NCI-H460 (cell line): ENCODE data around the gene NELL1. TPM values are rescaled to one million over a fixed set of nuclear protein-coding genes. Genes with fewer than 3 reads are reported as not detected.

Source experiments
- DNase-seq: peaks from one replicate; pipeline ENCODE4 v3.0.0-alpha.2; 2016; ENCODE audit warnings: low read depth; ENCODE audit errors: extremely low read depth
- total RNA-seq: library from RNA; depleted of rRNA; stranded (reverse); fragments of >200 nt; shearing (Covaris generic); gene quantifications from 2 replicates; pipeline ENCODE4 v1.2.3, GENCODE V29; 2014

NELL1 gene
- total RNA-seq, 1 experiment from 2014 or later, result not detected

DNA sequence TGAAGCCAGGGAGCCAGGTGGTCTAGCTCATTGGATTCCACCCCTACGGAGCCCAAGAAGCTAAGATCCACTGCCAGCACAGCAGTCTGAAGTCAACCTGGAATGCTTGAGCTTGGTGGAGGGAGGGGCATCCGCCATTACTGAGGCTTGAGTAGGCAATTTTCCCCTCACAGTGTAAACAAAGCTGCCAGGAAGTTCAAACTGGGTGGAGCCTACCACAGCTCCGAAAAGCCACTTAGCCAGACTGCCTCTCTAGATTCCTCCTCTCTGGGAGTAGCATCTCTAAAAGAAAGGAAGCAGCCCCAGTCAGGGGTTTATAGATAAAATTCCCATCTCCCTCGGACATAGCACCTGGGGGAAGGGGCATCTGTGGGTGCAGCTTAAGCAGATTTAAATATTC lies 620.3 kb downstream of the NELL1 start:
- no peak for DNase-seq

DNA sequence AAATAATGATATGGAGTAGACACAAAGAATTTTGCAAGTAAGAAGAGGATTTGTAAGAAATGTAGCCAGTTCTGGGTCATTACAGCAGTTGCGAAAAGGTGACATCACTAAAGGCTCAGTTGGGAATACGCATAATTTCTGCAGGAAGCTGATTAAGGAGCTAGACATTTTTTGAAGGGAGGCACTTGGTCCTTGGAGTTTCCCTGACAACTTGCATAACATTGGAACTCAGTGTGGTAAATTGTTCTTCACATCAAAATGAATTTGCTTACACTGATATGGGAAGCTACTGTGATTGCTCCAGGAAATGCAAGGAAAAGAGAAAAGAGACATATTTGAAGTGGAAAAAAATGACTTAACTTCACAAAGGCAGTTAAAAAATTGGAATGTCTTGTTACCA lies 626.1 kb downstream of the NELL1 start:
- no peak for DNase-seq

DNA sequence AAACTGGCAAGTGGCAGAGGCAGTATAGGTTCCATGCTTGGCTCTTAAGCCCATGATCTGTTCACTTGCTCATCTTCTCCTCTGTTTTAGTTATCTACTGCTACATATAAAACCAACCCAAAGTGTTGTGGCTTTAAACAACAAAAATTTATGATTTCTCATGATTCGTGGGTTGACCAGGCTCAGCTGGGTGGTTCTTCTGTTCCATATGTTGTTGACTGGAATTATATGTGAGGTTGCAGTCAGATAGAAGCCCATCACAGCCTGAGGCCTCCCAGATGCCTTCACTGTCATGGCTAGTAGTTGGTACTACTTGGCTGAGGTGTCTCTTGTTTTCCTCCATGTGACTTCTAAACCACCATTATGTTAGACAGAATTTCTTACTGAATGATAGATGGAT lies 632.6 kb downstream of the NELL1 start:
- DNase-seq, result no peak

DNA sequence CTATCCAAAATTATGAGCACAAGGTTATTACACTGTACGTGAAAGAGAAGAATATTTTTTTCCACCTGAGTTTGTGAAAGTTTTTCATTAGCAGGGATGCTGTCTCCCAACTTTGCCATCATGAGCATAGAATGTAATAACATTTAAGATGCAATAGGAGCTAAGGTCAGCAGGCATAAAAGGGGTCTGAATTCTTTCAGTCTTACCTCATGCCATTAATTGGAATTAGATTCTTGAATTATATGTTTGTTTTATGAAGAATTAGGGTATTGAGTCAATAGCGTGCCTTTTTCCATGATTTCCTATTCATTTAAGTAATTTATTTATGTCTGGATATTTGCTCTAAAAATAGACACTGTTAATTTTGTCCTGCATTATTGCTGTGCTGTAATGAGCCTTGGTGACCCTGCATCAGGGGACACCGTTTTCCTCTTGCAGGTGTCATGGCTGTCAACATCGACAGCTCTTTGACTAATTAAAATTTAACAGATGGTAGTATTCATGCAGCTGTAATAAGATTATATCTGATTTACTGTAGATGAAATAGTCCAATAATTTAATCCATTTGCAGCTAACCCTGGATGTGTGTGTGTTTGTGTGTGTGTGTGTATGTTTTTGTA lies 637.5 kb downstream of the NELL1 start:
- DNase-seq, result no peak

DNA sequence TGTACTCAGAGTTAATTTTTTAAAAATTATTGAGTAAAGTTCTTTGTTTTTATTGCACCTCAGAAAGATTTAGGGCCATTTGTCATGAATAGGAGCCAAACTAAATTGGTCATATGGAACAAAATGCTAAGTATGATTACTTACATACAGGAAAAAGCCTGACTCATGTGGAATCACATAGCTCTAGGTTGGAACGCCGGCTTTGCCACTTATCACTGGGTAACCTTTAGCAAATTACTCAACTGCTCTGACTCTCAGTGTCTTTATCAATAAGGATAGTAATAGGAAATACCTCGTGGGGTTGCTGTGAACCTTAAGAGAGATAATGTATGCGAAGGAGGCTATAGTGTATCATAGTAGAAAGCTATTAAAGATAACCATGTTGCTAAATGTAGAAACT lies 638.5 kb downstream of the NELL1 start:
- no peak for DNase-seq

DNA sequence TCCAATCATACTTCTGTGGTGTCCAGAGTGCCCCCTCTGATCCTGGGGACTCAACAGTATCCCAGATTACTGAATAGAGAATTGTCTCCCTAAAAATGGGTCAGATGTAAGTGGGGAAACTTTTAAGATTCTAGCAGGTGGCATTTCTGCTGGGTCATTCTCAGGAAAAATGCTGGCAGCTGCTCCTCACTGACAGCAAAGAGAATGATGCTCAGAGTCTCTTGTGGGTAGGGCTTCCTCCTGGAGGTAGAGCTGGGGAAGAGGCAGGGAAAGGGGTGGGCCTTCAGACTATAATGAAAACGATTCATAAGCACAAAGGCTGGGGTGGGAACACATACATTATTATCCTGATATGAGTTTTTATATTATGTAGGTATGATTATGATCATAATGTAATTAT lies 647.2 kb downstream of the NELL1 start:
- no peak for DNase-seq

DNA sequence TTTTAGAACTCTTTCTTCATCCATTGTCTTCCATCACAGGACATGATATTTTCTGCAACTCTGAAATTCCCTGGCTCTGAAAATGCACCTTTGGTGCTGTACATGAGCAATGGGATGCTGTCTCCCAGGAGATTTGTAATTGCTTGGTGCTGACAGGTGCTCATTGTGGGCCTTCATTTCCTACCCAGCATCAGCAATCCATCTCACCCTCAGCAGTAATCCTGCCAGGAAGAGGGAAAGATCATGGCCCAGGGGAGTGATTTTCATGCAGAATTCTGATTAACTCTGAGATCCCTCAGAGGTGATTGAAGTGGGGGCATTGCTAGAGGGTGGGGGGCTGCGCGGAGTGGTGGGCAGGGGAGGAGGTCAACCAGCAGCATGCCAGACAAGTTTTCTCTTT lies 651.7 kb downstream of the NELL1 start:
- DNase-seq, result no peak

DNA sequence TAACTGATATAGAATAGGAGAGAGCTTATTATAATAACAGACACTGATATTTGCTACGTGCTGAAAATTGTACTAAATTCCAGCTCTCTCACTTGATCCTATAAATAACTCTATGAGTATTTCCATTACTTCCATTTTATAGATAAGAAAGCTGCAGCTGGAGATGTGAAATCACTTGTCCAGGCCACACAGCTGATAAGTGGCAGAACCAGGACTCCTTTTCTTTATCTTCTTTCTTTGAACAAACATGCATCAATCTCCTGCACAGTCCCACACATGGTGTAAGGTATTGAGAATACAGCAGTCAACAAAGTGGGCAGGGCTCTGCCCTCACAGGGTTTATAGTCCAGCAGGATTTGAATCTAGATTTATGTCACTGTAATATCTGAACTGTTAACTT lies 652.1 kb downstream of the NELL1 start:
- no peak for DNase-seq

DNA sequence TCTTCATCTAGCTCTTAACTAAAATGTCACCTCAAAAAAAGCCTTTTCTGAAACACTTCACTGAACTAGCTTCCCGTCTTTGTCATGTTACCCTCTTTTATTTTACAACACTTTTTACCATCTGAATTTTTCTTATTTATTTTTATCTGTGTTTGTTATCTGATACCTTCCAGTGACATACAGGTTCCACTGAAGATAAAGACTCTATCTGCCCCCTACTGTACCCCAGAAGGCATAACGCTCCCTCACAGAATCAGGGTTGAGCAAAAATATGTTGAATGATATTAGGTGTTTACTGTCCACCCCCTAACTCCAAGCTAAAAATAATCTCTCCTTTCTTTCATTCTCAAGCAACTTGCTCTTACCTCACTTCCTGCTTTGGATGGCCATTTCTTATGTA lies 654.2 kb downstream of the NELL1 start:
- DNase-seq, result no peak

DNA sequence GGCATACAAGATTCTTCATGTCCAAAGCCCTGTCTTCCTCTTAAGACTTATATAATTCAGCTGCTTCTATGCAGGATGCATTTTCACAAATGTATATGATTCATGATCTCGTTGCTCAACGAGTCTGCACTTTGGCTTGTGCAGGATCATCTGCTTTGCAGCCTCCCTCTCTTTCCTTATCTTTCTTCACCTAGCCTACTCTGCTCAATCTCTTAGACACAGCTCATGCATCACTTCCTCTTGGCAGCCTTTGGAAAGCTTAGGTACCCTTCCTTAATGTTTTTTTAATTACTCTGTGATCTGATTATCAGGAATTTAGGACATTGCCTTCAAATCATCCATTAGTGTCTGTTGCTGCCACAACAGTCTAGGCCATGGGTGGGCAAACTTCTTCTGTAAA lies 673.8 kb downstream of the NELL1 start:
- no peak for DNase-seq

DNA sequence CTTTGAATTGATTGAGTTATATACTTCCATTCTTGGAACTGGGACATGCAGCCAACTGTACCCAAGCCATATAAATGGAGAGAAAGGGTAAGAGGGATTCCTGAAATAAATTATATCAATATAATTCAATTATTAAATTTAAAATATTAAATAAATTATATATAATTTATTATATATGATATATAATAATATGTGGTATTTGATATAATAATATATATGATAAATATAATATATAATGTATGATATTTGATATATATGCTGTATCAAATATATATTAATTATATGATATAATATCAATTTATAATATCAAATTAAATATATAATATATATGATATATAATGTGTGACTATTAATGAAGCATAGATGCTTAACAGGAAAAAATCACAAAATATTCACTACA lies 677.0 kb downstream of the NELL1 start:
- no peak for DNase-seq

DNA sequence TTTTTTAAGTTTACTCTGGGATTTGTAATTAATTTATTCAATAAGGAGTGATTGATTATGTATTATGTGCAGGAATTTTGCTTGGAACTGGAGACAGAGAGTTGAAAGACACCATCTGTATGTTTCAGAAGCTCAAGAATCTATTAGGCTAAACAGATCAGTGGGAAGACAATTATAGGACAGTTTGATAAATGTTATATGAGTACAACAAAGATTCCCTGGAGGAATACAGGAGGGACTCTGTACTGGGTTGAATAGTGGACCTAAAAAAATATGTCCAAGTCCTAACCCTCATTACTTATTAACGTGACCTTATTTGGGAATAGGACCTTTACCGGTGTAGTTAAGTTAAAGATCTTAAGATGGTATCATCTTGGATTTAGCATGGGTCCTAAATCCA lies 681.2 kb downstream of the NELL1 start:
- DNase-seq, result no peak

DNA sequence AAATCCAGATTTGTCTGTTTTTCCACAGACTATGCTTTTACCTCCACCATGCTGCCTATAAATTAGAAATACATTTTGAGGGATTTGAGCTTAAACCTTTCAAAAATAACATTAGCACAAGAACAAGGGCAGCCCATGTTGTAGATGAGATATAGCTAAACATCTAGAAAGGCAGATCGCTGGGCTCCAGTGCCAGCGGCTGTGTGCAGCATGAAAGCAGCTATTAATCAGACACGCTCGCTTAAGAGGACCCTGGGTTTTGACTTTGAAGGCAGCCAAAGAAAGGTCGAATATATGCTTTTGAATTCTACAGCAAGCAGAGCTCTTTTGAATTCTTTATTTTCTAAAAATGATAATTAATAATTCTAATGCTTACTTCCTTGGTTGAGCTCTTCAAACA lies 684.0 kb downstream of the NELL1 start:
- no peak for DNase-seq

DNA sequence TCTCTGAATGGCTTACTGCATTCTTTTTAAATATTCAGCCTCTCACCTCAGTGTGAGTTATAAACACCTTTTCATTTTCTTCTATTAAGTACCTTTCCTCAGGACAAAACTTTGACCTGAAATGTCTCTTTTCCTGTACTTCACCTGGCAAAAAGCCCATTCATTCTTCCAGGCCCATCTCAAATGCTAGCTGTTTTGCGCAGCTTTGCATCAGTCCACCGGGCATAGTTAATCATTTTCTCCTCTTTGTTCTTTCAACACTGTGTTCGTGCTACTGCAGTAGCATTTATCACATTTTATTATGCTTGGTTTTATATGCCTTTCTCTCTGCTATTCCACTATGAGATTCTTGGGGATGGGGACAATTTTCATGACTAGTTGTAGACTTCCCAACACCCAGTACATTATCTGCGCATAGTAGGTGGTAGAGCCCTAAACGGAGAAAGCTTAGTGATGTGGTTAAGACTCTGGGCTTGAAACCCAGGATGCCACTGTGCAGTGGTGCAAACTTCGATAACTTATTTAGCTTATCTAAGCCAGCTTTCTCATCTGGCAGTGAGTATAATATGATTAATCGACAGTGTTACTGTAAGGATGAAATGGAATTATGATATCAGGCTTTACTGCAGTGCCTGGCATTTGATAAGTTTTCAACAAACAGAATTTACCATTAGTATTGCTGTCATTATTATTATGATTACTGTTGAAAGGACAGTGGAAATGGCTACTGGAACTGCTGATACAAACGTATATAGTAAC lies 695.7 kb downstream of the NELL1 start:
- DNase-seq, result no peak

DNA sequence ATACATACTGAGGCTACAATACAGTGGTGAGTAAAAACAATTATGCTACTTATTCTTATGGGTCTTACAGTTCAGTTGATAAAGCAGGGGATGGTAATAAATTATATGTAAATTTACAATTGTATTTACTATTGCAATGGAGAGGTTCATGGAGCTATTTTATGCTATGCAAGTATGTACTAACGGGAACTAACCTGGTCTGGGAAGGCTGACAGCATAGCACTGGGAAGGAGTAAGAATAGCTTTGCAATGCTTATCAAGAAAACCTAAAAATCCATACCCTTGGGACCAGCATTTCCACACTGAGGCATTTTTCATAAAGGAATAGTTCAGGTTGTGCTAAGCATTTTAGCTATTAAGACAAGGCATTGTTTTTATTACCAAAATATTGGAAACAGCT lies 700.6 kb downstream of the NELL1 start:
- no peak for DNase-seq

DNA sequence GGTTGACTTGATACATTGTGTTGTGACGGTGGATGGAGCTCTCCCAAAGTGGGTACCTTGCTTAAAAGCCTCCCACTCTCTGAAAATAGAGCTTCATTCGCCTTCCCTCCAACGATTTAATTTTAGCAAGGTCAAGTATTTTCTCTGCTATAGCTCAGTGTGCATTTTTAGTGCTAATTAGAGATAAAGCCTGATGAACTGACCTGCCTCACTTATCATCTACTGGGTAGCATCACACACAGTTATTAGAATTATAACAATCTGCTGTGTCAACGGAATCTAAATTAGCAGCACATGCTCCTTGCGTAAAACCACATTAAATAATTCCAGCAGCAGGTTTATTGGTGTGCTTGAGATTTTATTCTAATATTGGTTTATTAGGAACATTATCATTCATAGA lies 701.7 kb downstream of the NELL1 start:
- no peak for DNase-seq

DNA sequence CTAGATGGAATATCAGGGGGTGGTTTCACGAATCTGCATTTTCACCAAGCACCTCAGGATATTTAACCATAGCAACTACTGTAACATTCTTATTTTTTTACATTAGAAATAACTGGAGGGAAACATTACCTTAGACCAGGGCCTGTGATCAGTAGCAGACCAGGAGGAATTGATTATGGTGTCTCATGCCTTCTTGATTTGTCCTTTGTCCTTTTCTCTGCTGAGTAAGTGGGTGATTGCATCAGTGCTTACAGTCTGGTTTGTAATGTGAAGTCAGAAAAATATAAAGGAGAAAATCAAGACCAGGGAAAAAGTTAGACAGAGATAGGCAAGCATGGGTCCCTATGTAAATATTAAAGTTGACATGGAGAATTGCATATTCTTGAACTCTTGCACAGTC lies 703.3 kb downstream of the NELL1 start:
- DNase-seq, result no peak

DNA sequence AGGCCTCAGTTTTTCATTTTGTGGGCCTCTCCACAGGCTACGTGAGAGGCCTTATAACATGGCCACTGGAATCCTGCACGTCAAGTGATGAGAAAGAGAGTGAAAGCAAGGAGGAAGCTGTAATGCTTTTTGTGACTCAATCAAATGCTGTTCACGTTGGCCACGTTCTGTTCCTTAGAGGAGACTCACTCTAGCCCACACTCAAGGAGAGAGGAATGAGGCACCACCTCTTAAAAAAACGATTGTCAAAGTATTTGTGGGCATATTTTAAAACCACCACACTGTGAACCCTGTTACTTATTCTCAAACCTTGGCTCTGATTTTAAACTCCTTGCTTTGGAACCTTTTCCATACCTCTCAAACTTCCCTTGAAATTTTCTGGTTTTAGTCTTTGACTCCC lies 705.0 kb downstream of the NELL1 start:
- DNase-seq, result no peak

DNA sequence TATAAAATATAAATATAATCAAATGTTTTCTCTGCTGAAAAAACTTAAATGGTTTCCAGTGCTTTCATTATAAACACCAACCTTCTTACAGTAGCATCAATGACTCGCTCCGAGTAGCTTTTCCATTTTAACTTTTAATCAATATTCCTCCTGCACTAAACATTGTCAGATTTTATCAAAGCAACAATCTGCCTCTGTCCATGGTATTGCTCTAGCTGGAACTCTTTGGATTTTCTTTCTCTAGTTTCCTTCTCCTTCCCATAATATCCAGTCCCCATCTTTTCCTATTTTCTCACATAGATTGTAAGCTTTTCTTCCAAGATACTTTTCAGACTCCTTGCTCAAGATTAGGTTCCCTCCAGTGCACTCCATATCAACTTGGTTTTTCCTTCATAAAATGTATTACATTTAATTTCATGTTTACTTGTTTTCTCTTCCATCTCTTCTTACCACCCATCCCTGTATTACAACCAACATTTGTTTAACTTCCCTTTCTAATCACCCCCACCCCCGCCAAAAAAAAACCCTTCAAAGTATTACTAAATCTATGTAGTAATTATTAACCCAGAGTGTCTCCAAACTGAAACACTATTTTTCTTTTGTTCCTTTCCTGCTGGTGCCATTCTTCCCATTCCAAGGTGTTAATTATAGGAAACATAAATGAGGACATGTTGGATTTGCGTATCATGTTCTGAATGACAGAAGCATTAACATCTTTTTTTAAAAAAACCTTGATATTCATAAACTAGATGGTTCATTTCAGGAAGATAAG lies 716.5 kb downstream of the NELL1 start:
- no peak for DNase-seq

DNA sequence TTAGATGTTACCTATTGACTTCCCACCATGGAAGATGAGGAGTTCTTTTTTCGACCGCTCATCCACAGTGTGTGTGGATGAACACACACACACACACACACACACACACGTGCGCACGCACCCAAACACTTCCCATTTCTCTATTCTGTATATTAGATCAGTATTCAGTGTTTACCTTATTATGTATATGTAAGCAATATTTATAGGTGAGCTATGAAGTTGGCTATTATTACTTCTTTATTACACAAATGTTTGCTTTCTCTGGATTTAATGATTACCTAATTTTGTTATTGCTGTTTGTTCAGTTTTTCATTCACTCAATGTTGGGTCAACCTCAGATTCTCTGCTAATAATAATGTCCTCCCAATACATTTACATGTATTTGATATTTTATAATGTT lies 721.0 kb downstream of the NELL1 start:
- DNase-seq, result no peak

DNA sequence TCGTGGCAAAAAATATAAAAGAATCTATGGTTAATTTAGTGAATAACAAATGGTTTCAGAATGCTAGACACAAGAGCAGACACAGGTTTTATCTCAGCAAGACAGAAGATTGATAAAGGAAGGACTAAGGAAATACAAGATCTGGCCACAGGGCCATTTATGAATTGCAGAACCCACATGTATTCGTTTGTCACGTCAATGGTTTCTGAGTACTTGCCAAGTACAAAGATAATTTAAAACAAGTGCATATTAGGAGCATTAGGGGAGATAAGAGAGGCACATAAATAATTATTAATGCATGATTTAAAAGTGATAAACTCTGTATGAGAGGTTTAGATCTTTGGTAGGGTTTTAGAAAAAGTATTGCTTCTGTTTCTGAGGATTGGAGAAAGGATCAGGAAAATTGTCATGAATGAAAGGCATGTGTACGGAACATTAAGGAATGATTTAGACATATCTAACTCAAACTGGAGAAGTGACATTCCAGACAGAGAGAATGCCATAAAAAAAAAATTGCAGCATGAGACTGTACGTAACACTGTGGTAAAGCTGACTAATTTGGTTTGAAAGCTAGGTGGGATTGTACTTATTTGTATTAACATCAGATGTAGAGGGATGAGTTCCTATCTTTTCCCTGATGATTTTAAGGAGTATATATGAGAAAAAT lies 727.1 kb downstream of the NELL1 start:
- no peak for DNase-seq
